CMK (cell line): Measurements from ENCODE around the gene TGM3.
A peak's percentile ranks its signal among the peaks of the same experiment; 100 is the strongest.
"Not testable (repeated sequence)": the region's sequence is repeated elsewhere in the genome, so short reads cannot be mapped to it uniquely, and the experiment has no call there.

Experiments
- DNase-seq: peaks from one replicate; pipeline ENCODE4 v3.0.0-alpha.2; 2010; ENCODE audit warnings: low read depth

TGM3 gene

GRCh38 chr20:2295886-2296515 lies at the start of gene TGM3:
TGM3 (plus strand) TSS chr20:2296001; CDS start chr20:2296064, 63 bp downstream.
- DNase-seq, result no peak

- no peak for DNase-seq
These were observed 49.7 kb upstream of the TGM3 start for GRCh38 chr20:2246069-2246491.

GRCh38 chr20:2248837-2249236 lies 47.0 kb upstream of the TGM3 start:
- DNase-seq, result no peak

GRCh38 chr20:2249935-2250334 lies 45.9 kb upstream of the TGM3 start:
- no peak for DNase-seq

GRCh38 chr20:2252419-2252997 lies 43.3 kb upstream of the TGM3 start:
- DNase-seq, result no peak

- no peak for DNase-seq
These were observed 42.5 kb upstream of the TGM3 start for GRCh38 chr20:2253256-2253655.

GRCh38 chr20:2254333-2254732 lies 41.5 kb upstream of the TGM3 start:
- DNase-seq, result no peak

- no peak for DNase-seq
These were observed 39.8 kb upstream of the TGM3 start for GRCh38 chr20:2255926-2256531.

GRCh38 chr20:2259731-2260130 lies 36.1 kb upstream of the TGM3 start:
- DNase-seq, result no peak

GRCh38 chr20:2260250-2260649 lies 35.6 kb upstream of the TGM3 start:
- no peak for DNase-seq

GRCh38 chr20:2261046-2261485 lies 34.7 kb upstream of the TGM3 start:
- no peak for DNase-seq

GRCh38 chr20:2261629-2262028 lies 34.2 kb upstream of the TGM3 start:
- DNase-seq, result no peak

- DNase-seq, result no peak
These were observed 31.7 kb upstream of the TGM3 start for GRCh38 chr20:2264118-2264517.

GRCh38 chr20:2264621-2265374 lies 31.0 kb upstream of the TGM3 start:
- not testable (repeated sequence) for DNase-seq

- no peak for DNase-seq
These were observed 22.0 kb upstream of the TGM3 start for GRCh38 chr20:2273634-2274302.

GRCh38 chr20:2276015-2276414 lies 19.8 kb upstream of the TGM3 start:
- DNase-seq, result no peak

- DNase-seq, result no peak
These were observed 16.5 kb upstream of the TGM3 start for GRCh38 chr20:2279253-2279779.

- DNase-seq, result peak; percentile 22
These were observed 15.7 kb upstream of the TGM3 start for GRCh38 chr20:2280082-2280481.

- no peak for DNase-seq
These were observed 14.2 kb upstream of the TGM3 start for GRCh38 chr20:2281563-2281962.

GRCh38 chr20:2282181-2282580 lies 13.6 kb upstream of the TGM3 start:
- DNase-seq, result no peak

GRCh38 chr20:2283706-2284423 lies 11.9 kb upstream of the TGM3 start:
- no peak for DNase-seq
